ENCODE data around the gene GPR55. TPM values are rescaled to one million over a fixed set of nuclear protein-coding genes. Genes with fewer than 3 reads are reported as not detected.

Gene GPR55
- total RNA-seq, 1 experiment from 2014 or later = not detected

DNA sequence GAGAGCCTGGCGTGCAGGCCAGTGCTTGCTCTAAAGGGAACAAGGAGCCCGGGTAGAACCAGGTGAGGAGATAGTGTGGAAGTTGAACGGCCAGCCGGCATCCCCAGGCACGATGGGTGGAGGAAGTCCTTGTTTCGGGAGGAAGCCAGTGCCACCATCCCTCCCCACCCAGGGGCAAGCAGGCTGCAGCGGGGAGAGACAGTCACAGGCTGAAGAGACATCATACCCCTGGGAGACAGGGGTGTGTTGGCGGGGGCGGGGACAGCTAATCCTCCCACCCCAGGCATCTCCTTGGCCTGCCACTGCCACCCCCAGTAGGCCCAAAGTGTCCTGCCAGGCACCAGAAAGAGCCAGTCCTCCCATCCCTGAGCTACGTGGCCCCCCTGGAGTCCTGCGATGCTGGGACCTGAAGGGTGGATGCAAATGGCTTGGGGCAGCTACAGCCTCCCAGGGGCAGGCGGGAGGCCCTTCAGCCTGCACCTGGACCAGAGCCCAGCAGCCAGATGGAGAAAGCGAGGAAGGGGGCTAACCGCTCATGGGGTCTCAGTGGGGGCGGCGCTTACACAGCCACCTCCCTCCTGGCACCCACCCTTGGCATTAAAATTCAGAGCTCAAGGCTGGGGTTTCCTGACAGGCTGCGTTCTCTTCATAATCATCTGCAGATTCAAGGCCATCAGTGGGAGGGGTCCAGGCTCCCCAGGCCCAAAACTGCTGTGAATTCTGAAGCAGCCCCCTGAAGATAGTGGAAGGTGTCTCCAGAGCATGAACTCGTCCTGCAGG is 14.8 kb upstream of the GPR55 start:
- no peak overlapping the region for H3K4me3 Mint-ChIP-seq (ENCODE audit: unreplicated experiment)
- intact Hi-C loops (cut with micrococcal nuclease) = no loop called here
- H3K4me1 Mint-ChIP-seq (ENCODE audit: insufficient read depth, unreplicated experiment) = peaks cover 5% of the 10 kb centered on the region
- H3K9me3 Mint-ChIP-seq (ENCODE audit: unreplicated experiment) = peaks cover 7% of the 10 kb centered on the region
- DNase-seq (ENCODE audit: unreplicated experiment) = no peak
- H3K36me3 Mint-ChIP-seq (ENCODE audit: insufficient read depth, unreplicated experiment) = no peaks in the 10 kb centered on the region
- POLR2A ChIA-PET = no interaction called here
- H3K27me3 Mint-ChIP-seq (ENCODE audit: insufficient read depth, unreplicated experiment) = no peaks in the 10 kb centered on the region
- BruUV-seq (replicated peaks) = no TSS peak
- TF ChIP-seq, protein P1, sequence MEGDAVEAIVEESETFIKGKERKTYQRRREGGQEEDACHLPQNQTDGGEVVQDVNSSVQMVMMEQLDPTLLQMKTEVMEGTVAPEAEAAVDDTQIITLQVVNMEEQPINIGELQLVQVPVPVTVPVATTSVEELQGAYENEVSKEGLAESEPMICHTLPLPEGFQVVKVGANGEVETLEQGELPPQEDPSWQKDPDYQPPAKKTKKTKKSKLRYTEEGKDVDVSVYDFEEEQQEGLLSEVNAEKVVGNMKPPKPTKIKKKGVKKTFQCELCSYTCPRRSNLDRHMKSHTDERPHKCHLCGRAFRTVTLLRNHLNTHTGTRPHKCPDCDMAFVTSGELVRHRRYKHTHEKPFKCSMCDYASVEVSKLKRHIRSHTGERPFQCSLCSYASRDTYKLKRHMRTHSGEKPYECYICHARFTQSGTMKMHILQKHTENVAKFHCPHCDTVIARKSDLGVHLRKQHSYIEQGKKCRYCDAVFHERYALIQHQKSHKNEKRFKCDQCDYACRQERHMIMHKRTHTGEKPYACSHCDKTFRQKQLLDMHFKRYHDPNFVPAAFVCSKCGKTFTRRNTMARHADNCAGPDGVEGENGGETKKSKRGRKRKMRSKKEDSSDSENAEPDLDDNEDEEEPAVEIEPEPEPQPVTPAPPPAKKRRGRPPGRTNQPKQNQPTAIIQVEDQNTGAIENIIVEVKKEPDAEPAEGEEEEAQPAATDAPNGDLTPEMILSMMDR (IDR thresholded peaks at IDR 0.05; ENCODE audit: unreplicated experiment) = no peak
- CTCF ChIA-PET = interaction anchor here (0.7 kb wide), 1 partner anchor 64 kb away, joined by 3 read pairs; no protein-coding TSS in a partner anchor
- no peak overlapping the region for H3K27ac Mint-ChIP-seq (ENCODE audit: low read depth, unreplicated experiment)

DNA sequence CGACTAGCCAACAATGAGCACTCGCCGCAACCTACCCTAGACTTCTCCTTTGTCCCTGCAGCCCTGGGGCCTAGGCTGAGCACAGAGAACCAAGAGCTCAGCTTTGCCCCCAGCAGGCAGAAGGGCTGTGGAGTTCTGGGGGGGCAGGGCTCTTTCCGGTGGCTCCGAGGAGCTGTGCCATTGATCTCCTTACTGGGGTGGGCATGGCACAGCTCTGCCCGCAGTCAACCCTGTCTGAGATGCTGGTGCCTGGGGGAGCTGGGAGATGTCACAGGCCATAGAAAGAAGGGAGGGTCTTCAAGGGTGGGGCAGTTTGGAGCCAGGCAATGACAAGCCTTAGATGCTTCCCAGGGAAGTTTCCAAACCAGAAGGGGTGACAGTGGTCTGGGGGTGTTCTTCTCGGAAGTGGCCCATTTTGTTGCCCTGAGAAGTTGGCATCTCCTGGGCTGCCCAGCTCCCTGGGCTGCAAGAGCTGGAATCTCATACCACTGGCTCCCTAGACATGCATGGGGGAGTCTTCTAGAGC is 14.1 kb upstream of the GPR55 start:
- CTCF ChIA-PET = no interaction called here
- POLR2A ChIA-PET = no interaction called here
- Mint-ChIP-seq H3K27me3 (ENCODE audit: insufficient read depth, unreplicated experiment) (no peaks in the 10 kb centered on the region), H3K4me1 (ENCODE audit: insufficient read depth, unreplicated experiment) (peaks cover 5% of the 10 kb centered on the region), H3K36me3 (ENCODE audit: insufficient read depth, unreplicated experiment) (no peaks in the 10 kb centered on the region), H3K9me3 (ENCODE audit: unreplicated experiment) (peaks cover 7% of the 10 kb centered on the region), H3K27ac (ENCODE audit: low read depth, unreplicated experiment) (no peak overlapping the region), H3K4me3 (ENCODE audit: unreplicated experiment) (no peak overlapping the region)
- BruUV-seq (replicated peaks) = no TSS peak
- intact Hi-C loops (cut with micrococcal nuclease) = no loop called here
- no peak for DNase-seq (ENCODE audit: unreplicated experiment)
- TF ChIP-seq, protein P1 (IDR thresholded peaks at IDR 0.05; ENCODE audit: unreplicated experiment) = no peak

DNA sequence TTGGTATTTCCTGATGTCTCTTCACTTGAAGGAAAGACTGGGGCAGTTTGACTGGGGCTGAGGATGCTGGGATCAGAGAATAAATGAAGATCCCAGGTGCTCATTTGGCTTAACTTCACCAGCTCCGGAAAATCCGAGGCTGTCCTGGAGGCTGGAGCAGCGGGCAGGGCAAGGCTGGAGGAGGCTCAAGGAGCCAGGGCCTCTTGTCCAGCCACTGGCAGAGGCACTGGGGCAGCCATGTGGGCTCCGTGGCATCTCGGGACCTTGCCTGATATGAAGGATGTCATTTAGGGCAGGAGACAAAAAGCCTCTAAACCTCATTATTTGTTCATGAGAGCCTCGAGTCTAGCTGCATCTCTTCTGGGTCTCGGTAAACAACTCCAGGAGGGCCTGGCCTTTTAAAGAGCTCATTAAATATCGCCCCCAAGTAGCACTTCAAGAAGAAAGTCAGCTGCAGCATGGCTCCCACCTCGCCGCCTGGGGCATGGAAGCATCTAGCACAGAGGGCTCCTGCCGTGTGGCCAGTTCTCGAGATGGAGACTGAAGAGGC is 13.5 kb upstream of the GPR55 start:
- TF ChIP-seq, protein P1 (IDR thresholded peaks at IDR 0.05; ENCODE audit: unreplicated experiment) = no peak
- intact Hi-C loops (cut with micrococcal nuclease) = no loop called here
- peaks cover 5% of the 10 kb centered on the region for H3K4me1 Mint-ChIP-seq (ENCODE audit: insufficient read depth, unreplicated experiment)
- peaks cover 7% of the 10 kb centered on the region for H3K9me3 Mint-ChIP-seq (ENCODE audit: unreplicated experiment)
- no peaks in the 10 kb centered on the region for H3K27me3 Mint-ChIP-seq (ENCODE audit: insufficient read depth, unreplicated experiment)
- H3K36me3 Mint-ChIP-seq (ENCODE audit: insufficient read depth, unreplicated experiment) = no peaks in the 10 kb centered on the region
- no peak overlapping the region for H3K27ac Mint-ChIP-seq (ENCODE audit: low read depth, unreplicated experiment)
- ChIA-PET CTCF (no interaction called here), POLR2A (no interaction called here)
- no peak for DNase-seq (ENCODE audit: unreplicated experiment)
- BruUV-seq (replicated peaks) = no TSS peak
- no peak overlapping the region for H3K4me3 Mint-ChIP-seq (ENCODE audit: unreplicated experiment)

DNA sequence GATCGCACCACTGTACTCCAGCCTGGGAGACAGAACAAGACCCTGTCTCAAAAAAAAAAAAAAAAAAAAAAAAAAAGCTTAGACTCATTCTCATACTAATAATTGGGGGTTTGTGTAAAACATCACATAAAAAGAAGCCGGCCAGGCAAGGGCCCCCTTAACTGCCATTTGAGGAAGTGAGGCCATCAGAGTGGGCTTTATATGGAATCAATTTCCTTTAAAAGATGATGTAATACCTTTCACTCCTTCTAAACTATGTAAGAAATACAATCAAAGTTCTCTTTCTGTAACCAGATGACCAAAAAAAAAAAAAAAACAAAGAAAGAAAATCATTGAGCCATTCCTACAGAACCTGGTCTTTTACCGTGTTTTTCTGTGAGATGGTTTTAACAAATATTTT is 13.1 kb upstream of the GPR55 start:
- Mint-ChIP-seq H3K9me3 (ENCODE audit: unreplicated experiment) (peaks cover 7% of the 10 kb centered on the region), H3K36me3 (ENCODE audit: insufficient read depth, unreplicated experiment) (no peaks in the 10 kb centered on the region), H3K4me3 (ENCODE audit: unreplicated experiment) (no peak overlapping the region), H3K27ac (ENCODE audit: low read depth, unreplicated experiment) (no peak overlapping the region), H3K4me1 (ENCODE audit: insufficient read depth, unreplicated experiment) (peaks cover 8% of the 10 kb centered on the region), H3K27me3 (ENCODE audit: insufficient read depth, unreplicated experiment) (no peaks in the 10 kb centered on the region)
- intact Hi-C loops (cut with micrococcal nuclease) = no loop called here
- no TSS peak for BruUV-seq (replicated peaks)
- ChIA-PET CTCF (no interaction called here), POLR2A (no interaction called here)
- DNase-seq (ENCODE audit: unreplicated experiment) = no peak
- TF ChIP-seq, protein P1 (IDR thresholded peaks at IDR 0.05; ENCODE audit: unreplicated experiment) = no peak

Data from MCF 10A (cell line).